Large intestine (tissue), 3 donors: ENCODE results near the gene PSMA1. TPM values are rescaled to one million over a fixed set of nuclear protein-coding genes. Genes with fewer than 3 reads are reported as not detected.

Source experiments
- DNase-seq, 2 donors: peaks; one replicate each; pipeline versions ENCODE4 v3.0.0 to v3.0.0-alpha.2; 2013
- H3K27ac ChIP-seq: one replicate; pipeline ENCODE4 v1.5.1; 2013; ENCODE audit warnings: low read length
- H3K27me3 ChIP-seq: 2 replicates; pipeline ENCODE4 v1.6.1; 2013; ENCODE audit warnings: low read length; ENCODE audit not compliant: control insufficient read depth, insufficient read depth
- H3K36me3 ChIP-seq: 2 replicates; pipeline ENCODE4 v1.6.1; 2013; ENCODE audit warnings: low read length; ENCODE audit not compliant: control insufficient read depth, insufficient read depth
- H3K4me1 ChIP-seq: one replicate; pipeline ENCODE4 v1.6.1; 2013; ENCODE audit warnings: low read length; ENCODE audit not compliant: control insufficient read depth, insufficient read depth
- H3K4me3 ChIP-seq: one replicate; pipeline ENCODE4 v1.5.1; 2013; ENCODE audit warnings: low read length
- H3K9me3 ChIP-seq: one replicate; pipeline ENCODE4 v1.6.1; 2013; ENCODE audit warnings: mild to moderate bottlenecking, low read depth, low read length, moderate library complexity; ENCODE audit not compliant: control insufficient read depth
- WGBS: methylation state at CpG from one replicate; pipeline ENCODE4 v1.1.5; 2013; ENCODE audit warnings: low lambda C conversion rate; ENCODE audit not compliant: insufficient coverage; 5-methylcytosine and 5-hydroxymethylcytosine counted together
- polyA plus RNA-seq: library from polyadenylated mRNA; unstranded; fragments of 120-200 nt; gene quantifications from one replicate; pipeline ENCODE4 v1.2.1, GENCODE V29; 2013

The PSMA1 gene
- polyA plus RNA-seq, 1 donor: 138 TPM

DNA sequence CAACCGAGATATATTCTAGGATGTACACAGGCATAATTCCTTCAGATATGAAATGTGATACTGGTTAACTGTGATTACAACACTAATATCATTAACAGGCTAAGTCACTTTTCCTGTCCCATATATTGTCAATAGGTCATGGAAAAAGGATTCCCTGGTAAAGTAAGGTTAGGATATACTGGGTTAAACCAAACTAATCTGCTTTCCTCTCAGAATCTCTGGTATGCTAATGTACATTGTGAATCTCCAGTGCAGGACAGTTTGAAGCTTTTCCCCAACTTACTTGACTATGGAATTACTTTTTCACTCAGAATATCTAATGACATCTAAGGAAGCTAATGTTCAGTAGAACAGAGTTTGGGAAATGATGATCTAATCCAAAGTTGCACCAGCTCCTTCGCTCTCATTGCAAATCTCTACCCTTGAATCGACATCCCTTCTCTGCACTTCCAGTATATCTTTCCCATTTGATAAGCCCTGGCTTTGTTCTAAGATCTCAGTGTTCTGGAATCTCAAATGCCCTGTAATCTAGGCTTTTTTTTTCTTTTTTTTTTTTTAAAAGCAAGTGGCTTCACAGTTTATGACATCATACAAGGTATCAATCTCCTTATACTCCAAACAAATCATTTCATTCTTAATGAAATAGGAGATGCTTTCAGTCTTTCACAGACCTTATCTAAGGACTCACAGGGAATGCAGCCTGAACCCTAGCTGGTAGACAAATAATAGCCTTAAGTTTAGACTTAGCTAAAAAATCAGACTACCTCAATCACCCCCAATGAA lies 64.3 kb downstream of the PSMA1 start:
- 83% methylated on average over 2 of the region's 3 CpGs for WGBS
- no peak for DNase-seq
- Histone ChIP-seq H3K27me3 (no peaks in the 10 kb centered on the region), H3K9me3 (no peaks in the 10 kb centered on the region), H3K4me1 (no peaks in the 10 kb centered on the region), H3K27ac (no peak overlapping the region), H3K4me3 (no peak overlapping the region), H3K36me3 (peaks cover 43% of the 10 kb centered on the region)

Other genes starting within 250 kb of the PSMA1 start
- gene RRAS2, start 161.2 kb downstream of the PSMA1 start, polyA plus RNA-seq: 59.3 TPM
- 120 TPM for gene COPB1, start 20.6 kb downstream of the PSMA1 start, polyA plus RNA-seq
- gene PDE3B, start 123.4 kb upstream of the PSMA1 start, polyA plus RNA-seq: 9.9 TPM